Fibroblast of pulmonary artery (primary cell): ENCODE results near the gene SPSB4.
"Not testable (repeated sequence)": the region's sequence is repeated elsewhere in the genome, so short reads cannot be mapped to it uniquely, and the experiment has no call there.

Experiments used
- DNase-seq: peaks from one replicate; pipeline ENCODE4 v3.0.0-alpha.2; 2010; ENCODE audit warnings: low read depth
- H3K4me3 ChIP-seq: replicated peaks from 2 replicates; pipeline ENCODE4 v1.5.1; 2011; ENCODE audit warnings: low read depth, mild to moderate bottlenecking, control low read depth, low read length, moderate library complexity
- TF ChIP-seq, protein P1 (sequence below): IDR thresholded peaks from 2 replicates; pipeline ENCODE4 v1.5.1; 2011; ENCODE audit warnings: mild to moderate bottlenecking, control low read depth, low read length, inconsistent platforms; ENCODE audit errors: missing control alignments

SPSB4 gene

GRCh38 chr3:141114179-141114745 is 63.1 kb downstream of the SPSB4 start:
- no peak for DNase-seq
- H3K4me3 ChIP-seq, result no peak overlapping the region
- TF ChIP-seq, protein P1, sequence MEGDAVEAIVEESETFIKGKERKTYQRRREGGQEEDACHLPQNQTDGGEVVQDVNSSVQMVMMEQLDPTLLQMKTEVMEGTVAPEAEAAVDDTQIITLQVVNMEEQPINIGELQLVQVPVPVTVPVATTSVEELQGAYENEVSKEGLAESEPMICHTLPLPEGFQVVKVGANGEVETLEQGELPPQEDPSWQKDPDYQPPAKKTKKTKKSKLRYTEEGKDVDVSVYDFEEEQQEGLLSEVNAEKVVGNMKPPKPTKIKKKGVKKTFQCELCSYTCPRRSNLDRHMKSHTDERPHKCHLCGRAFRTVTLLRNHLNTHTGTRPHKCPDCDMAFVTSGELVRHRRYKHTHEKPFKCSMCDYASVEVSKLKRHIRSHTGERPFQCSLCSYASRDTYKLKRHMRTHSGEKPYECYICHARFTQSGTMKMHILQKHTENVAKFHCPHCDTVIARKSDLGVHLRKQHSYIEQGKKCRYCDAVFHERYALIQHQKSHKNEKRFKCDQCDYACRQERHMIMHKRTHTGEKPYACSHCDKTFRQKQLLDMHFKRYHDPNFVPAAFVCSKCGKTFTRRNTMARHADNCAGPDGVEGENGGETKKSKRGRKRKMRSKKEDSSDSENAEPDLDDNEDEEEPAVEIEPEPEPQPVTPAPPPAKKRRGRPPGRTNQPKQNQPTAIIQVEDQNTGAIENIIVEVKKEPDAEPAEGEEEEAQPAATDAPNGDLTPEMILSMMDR, result no peak

DNA sequence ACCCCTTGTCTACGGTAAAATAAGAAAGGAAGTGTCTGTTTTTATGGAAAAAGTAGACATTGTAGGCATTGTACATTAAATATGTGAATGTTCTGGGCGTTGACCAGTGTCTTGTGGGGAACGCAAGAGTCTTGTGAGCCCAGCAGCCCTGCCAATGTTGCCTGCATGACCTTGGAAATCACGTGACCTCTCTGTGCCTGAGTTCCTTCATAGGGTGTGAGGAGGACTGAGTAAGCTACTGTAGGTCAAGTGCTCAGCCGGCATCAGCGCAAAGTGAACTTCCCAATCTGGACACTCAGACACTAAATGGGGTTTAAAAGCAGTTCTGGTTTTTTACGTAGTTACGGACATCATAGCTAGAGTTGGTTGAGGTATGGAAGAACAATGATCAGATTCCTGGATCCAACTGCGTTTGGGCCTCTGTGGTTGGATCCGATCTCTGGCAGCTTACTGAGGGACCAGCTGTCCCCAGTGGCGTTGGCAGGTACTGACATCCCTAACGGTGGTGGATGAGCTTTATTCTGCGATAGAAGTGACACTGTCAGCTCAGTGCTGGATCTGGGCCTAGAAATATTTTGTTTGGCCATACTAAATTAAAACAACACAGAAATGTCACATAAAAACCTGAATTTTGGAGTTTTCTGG is 63.8 kb downstream of the SPSB4 start:
- no peak overlapping the region for H3K4me3 ChIP-seq
- TF ChIP-seq, protein P1, result peak; percentile 24
- no peak for DNase-seq

DNA sequence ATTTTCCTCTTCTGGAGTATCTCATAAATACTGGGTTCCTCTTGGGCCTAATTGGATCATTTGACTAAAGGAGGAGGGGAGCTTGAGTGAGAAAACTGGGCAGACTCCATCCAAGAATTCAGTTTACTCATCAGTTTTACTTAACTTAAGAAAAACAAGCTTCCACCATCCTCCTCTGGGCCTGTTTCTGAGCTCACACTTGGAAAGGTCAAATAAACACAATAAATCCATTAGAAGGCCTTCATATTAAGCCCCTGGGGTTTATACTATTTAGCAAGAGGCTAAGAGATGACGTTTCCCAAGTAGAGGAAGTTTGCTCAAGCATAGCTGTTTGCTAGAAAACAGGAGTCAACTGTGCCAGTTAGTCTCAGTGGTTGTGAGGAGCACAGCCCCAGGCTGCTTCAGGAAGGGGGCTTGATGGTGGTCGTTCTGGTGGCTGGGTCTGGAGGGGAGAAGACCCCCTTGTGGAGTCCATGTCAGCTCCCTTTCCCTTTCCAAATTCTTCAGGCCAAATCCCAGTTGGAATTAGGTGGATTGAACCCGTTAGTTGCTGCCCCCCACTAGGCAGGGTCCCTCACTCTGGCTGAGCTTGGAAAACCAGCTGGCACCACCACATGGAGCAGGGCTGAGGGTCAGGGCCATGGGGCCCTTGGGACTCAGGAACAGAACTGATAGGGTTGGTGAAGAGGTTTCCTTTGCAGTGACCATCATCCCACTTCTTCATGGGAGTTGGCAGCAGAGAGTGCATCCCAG is 64.8 kb downstream of the SPSB4 start:
- H3K4me3 ChIP-seq, result no peak overlapping the region
- TF ChIP-seq, protein P1, result no peak
- no peak for DNase-seq

DNA sequence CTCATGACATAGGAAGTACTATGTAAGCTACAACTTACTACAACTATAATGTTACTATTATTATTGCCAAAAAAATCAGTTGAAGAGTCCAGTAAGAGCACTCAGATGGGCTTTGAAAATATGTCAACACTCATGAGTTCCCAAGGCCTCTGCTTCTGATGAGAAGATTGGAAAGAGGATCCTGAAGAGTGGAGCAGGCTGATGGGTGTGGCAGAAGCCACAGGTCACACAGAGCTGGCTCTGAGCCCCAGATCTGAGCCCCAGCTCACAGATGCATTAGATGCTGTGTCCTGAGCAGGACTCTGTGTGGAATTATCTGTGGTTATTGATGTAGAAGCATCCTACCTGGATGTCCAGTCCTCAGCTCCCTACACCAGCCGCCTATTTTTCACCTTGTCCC is 65.6 kb downstream of the SPSB4 start:
- no peak for DNase-seq
- TF ChIP-seq, protein P1, result no peak
- no peak overlapping the region for H3K4me3 ChIP-seq

- DNase-seq, H3K4me3 ChIP-seq: not testable (repeated sequence)
These were observed 66.8 kb downstream of the SPSB4 start for GRCh38 chr3:141117982-141118381.

DNA sequence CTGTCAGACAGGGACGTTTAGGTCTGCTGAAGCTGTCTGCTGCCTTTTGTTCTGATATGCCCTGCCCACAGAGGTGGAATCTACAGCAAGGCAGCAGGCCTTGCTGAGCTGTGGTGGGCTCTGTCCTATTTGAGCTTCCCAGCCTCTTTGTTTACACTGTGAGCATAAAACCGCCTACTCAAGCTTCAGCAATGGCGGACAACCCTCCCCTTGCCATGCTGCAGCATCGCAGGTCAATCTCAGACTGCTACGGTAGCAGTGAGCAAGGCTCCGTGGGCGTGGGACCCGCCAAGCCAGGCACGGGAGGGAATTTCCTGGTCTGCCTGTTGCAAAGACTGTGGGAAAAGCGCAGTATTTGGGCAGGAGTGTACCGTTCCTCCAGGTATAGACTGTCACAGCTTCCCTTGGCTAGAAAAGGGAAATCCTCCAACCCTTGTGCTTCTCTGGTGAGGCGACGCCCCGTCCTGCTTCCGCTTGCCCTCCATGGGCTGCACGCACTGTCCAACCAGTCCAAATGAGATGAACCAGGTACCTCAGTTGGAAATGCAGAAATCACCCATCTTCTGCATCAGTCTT is 71.4 kb downstream of the SPSB4 start:
- TF ChIP-seq, protein P1, result no peak
- no peak for DNase-seq

DNA sequence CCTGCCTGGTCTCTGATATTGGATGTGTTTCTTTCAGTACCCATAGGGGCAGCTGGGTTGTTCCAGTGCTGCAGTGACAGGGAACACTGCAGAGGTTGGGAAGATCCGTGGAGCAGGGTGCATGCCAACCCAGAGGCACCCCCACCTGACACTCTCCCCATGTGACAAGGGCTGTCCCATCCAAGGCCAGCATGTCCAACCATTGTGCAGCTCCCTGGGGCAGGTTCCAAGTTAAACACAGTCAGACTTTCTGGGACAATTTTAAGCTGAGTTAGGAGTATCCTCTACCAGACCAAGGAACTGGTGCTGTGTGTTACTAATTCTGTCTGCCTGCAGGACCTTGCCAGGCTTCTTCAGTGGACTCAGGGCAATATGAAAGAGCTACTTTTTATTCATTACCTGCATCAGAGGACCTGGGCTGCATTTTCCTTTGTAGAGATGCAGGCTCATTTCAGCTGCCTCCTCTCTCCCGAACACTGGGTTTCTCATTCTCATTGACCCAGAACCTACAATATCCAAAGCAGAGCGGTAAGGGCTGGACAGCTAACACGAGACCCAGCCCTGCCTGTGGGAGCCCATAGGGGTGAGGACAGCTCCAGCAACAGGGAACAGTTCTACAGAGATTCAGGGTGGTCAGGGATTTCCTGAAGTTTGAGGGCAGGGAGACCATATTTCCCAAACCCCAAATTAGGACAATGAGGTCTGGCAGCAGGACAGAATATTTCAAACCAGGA is 72.7 kb downstream of the SPSB4 start:
- no peak overlapping the region for H3K4me3 ChIP-seq
- TF ChIP-seq, protein P1, result no peak
- DNase-seq, result no peak

More for the DNA sequence above, 71.4 kb downstream of the SPSB4 start:
- H3K4me3 ChIP-seq, result no peak overlapping the region
